ENCODE data around the gene ZNF518A. TPM values are rescaled to one million over a fixed set of nuclear protein-coding genes. Genes with fewer than 3 reads are reported as not detected.

ZNF518A gene
- polyA plus RNA-seq, 2 of the 4 experiments (the other 2 are of a cell fraction), result 7.3 to 28.9 TPM

GRCh38 chr10:96089116-96089515 lies 41.0 kb upstream of the ZNF518A start:
- DNase-seq (ENCODE audit: low read depth in 1 of 2, low spot score in 1 of 2) (peak; percentile 22 to 32), FAIRE-seq (no peak), ATAC-seq (peak in 1 of 2 experiments; percentile 24; a peak in 3 of 6 replicates)
- TF ChIP-seq RAD21 (conservative IDR thresholded peaks at IDR 0.05 in 1 of 2, IDR thresholded peaks at IDR 0.05 in 1 of 2) (no peak), USF2 (IDR thresholded peaks at IDR 0.05) (no peak), SMC3 (IDR thresholded peaks at IDR 0.05) (no peak), MYC (IDR thresholded peaks at IDR 0.05; ENCODE audit: borderline replicate concordance, low read length) (no peak), CBX2 (IDR thresholded peaks at IDR 0.05; ENCODE audit: borderline replicate concordance, low read depth) (no peak), KDM1A (IDR thresholded peaks at IDR 0.05; ENCODE audit: low read depth) (no peak), HMGXB4 (CRISPR knock-in tag; IDR thresholded peaks at IDR 0.05; ENCODE audit: borderline replicate concordance) (no peak), PHF8 (IDR thresholded peaks at IDR 0.05; ENCODE audit: borderline replicate concordance, low read depth) (no peak), HOXB13 (CRISPR knock-in tag; IDR thresholded peaks at IDR 0.05; ENCODE audit: low read depth) (no peak), REST (IDR thresholded peaks at IDR 0.05) (no peak), HOXA7 (CRISPR knock-in tag; IDR thresholded peaks at IDR 0.05) (no peak), NR3C1 (IDR thresholded peaks at IDR 0.05) (no peak), GATA3 (IDR thresholded peaks at IDR 0.05; ENCODE audit: borderline replicate concordance) (no peak), E2F6 (IDR thresholded peaks at IDR 0.05; ENCODE audit: borderline replicate concordance, low read depth) (no peak), FOXS1 (CRISPR knock-in tag; IDR thresholded peaks at IDR 0.05) (no peak), SREBF2 (IDR thresholded peaks at IDR 0.05) (no peak), ATOH8 (CRISPR knock-in tag; IDR thresholded peaks at IDR 0.05; ENCODE audit: low read depth) (no peak), RNF2 (IDR thresholded peaks at IDR 0.05; ENCODE audit: borderline replicate concordance, low read depth) (no peak), CHD2 (IDR thresholded peaks at IDR 0.05; ENCODE audit: low read length, partially characterized antibody) (no peak), BCL3 (IDR thresholded peaks at IDR 0.05) (no peak)
- peak overlapping the region; percentile 77 for H3K4me3 ChIP-seq
- peak overlapping the region; percentile 94 to 98 for H3K27ac ChIP-seq
- H3K4me1 ChIP-seq, result peaks cover 8% of the 10 kb centered on the region; the same call in 1 of the 3 replicates
- H3K9me3 ChIP-seq, result peaks cover 7% of the 10 kb centered on the region
- H3K4me2 ChIP-seq, result peak overlapping the region; percentile 77
- POLR2A ChIA-PET, result interaction anchor here (0.8 to 2.6 kb wide), 11 partner anchors 9 to 395 kb away, joined by 3 to 146 read pairs (median 4); partner anchors contain the start of genes CCNJ, TCTN3 and ZNF518A
- 20% methylated on average over 2 of the region's 2 CpGs for WGBS (ENCODE audit: missing lambda C conversion rate)
- CTCF ChIA-PET, result interaction anchor here (0.7 to 1.8 kb wide), 3 partner anchors 25 to 141 kb away, joined by 3 to 4 read pairs (median 4); partner anchors contain the start of gene ZNF518A

Measured in A549 (cell line).